HG03103 (cell line): ENCODE results near the gene STX1A.
A peak's percentile ranks its signal among the peaks of the same experiment; 100 is the strongest.

ENCODE experiments used
- ATAC-seq: cut with Tn5 transposase; IDR thresholded peaks from one replicate; pipeline ENCODE4 v1.9.1; 2021; ENCODE audit warnings: low read depth; ENCODE audit not compliant: unreplicated experiment

Gene STX1A

DNA sequence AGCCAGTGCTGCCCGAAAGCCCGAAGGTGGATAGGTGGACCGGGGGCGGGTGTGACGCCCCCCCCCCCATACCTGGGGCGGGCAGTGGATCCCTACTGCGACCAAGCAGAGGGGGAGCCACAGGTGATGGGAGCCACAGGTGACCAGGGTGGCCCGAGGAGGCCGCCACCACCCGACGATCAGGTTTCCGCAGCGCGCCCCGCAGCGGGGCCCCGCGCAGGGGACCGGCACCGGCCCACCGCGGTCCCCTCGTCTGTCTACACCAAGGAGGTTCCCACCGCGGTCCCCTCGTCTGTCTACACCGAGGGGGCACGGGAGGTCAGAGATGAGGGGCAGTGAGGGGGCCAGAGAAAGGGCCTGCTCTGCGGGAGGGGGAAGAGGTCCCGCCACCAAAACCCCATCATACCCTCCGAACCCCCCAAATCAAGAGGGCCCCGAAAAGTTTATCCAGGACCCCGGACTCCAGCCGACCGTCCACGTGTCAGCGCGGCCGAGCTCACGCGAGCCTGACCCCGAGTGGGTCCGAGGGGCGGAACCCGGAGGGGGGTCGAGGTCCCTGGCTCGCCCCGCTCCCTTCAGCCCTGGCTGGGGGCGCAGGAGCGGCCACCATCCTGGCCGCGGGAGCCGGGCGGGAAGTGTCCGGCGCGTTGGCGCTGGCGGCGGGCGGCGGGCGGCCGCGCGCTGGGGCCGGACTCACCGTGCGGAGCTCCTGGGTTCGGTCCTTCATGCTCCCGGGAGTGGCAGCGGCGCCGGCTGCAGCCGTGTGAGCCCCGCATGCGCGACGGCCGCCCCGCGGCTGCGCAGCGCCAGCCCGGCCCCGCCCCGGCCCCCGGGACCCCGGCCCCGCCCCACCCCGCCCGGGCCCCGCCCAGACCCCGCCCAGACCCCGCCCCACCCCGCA, at the start of gene STX1A:
Gene STX1A, minus strand, starts transcription at position 765 of the 901 bp plus-strand sequence. Its CDS starts 38 bp downstream, at position 727.
- ATAC-seq, result peak; percentile 54

DNA sequence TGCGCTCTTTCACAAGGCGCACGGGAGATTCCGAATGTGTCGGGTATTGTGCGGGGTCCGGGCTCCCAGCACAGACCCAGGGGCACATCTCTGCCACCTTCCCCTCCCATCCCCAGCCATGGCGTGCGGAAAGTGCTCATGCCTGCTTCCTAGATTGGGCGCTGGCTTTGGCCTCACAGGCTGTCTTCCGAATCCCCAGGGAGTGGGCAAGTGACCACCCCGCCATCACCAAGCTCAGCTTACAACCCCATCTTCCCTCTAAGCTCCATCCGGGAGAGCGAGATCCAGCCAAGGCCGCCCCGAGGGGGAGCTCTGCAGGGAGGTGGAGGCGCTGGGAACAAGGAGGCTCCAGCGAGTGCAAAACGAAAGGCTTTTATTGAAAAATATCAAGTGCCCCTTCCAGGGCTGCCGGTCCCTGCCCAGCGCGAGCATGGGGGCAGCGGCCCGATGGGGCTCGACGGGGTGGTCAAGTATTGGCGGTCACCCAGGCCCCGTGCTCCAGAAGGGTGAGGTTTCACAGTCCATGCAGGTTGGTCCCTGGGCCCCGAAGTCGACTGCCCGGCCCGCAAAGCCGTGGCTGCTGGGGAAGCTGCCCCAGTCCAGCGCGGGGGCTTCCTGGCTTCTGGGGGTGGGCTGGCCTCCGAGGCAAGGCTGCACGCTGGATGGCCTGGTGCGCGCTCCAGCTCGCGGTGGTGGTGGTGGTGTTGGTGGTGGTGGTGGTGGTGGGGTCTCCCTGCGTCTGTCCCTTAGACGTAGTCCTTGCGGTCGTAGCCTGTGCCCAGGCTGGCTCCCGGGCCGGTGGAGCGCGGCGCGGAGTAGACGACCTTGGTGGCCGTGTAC, 49.4 kb upstream of the STX1A start:
- ATAC-seq, result no peak

DNA sequence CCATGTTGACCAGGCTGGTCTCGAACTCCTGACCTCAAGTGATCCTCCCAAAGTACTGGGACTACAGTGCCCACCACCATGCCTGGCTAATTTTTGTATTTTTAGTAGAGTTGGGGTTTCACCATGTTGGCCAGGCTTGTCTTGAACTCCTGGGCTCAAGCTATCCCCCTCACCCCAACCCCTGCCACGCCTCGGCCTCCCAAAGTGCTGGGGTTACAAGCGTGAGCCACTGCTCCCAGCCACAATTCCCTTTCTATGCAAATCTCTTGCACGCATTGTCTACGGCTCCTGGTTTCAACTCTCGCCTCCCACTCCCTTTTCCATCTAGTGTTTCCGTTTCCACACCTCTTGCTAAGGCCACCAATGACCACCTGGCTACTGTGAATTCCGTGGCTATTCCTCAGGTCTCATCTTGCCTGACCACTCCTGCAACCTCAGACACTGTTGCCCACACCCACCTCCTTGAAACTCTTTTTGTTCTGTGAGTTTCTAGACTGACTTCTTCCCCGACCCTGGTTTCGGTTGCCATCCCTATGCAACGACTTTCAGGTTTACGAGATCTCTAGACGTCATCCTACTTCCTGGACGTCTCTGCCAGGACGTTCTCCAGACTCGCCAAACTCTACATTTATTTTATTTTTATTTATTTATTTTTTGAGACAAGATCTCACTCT, 47.2 kb upstream of the STX1A start:
- ATAC-seq, result no peak

DNA sequence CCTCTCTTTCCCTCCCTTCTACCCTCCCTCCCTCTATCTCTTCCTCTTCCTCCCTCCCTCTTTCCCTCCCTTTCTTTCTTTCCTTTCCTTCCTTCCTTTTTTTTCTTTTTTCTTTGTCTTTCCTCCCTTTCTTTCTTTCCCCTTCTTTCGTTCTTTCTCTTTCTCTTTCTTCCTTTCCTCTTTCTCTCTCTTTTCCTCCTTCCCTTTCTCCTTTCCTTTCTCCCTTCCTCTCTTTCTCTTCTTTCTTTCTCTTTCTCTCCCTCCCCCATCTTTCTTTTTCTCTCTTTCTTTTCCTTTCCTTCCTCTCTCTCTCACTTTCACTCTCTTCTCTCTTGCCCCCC, 43.2 kb upstream of the STX1A start:
- no peak for ATAC-seq

DNA sequence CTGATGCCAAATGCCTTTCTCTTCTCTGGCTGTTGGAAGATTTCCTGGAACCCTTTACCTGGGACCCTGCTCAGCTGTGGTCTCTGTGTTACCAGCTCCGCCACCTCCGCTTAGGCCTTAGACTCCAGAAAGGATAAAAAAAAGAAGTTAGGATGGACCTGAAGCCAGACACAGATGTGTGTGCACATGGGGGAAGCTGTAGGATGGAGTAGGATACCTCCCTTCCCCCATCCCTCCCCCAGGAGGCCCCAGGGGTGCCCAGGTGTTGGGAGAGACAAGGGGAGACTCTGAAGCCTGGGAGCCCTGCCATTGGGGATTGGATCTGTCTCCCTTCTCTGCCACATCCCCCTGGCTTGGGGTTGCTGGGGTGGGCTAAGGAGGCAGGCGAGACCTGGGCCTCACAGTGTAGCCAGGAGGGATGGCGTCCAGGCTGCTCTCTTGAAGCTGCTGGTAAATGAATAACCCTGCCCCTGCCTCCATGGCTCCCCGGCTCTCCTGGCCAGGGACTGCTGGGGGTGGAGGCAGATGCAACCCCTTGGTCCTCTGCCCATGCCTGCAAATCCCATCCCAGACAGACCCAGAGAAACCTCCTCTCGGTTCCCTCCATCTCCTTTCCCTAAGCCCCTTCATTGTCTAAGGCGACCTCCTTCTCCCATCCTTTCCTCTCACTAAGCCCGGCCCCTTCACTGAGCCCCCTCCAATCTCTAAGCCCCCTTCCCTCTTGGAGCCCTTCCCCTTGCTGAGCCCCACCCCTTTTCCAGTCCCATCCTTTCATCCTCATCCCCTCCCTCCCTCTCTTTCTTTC, 42.6 kb upstream of the STX1A start:
- no peak for ATAC-seq

DNA sequence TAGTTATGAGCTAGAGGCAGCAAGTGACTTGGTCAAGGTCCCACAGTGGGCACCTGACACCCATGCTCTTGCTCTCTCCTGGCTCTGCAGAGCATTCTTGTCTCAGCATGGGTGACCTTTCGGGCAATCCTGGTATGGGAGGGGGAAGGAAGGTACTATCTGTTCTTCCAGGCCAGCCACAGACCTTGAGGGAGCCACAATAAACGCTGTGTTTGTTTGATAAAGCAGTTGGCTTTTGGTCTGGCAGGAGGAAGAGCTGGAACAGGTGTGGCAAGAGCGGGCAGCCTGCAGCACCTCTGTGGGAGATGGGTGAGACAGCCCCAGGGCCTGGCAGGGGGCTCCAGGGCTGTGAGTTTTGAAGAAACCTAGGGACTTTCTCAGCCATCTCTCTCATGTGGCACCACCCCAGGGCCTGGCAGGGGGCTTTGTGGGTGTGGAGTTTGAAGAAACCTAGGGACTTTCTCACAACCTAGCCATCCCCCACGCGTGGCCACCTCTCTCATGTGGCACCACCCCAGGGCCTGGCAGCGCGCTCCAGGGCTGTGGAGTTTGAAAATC, 39.2 kb upstream of the STX1A start:
- ATAC-seq, result no peak

DNA sequence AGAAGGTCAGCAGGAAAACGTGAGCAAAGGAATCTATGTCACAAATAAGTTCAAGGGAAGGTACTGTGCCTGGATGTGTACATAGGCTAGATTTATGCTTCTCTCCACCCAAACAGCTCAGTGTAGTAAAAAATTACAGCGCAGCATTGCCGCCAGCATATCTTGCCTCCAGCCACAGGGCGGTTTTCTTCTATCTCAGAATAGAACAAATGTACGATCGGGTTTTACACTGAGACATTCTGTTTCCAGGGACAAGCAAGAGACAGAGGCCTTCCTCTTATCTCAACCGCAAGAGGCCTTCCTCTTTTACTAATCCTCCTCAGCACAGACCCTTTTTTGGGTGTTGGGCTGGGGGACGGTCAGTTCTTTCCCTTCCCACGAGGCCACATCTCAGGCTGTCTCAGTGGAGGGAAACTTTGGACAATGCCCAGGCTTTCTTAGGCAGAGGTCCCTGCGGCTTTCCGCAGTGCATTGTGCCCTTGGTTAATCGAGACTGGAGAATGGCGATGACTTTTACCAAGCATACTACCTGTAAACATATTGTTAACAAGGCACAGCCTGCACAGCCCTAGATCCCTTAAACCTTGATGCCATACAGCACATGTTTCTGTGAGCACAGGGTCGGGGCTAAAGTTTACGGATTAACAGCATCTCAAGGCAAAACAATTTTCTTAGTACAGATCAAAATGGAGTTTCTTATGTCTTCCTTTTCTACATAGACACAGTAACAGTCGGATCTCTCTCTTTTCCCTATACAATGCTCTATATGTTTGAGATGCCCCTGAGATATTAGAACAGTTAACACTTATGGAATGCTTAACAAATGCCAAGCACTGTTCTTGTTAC, 30.7 kb upstream of the STX1A start:
- ATAC-seq, result no peak

DNA sequence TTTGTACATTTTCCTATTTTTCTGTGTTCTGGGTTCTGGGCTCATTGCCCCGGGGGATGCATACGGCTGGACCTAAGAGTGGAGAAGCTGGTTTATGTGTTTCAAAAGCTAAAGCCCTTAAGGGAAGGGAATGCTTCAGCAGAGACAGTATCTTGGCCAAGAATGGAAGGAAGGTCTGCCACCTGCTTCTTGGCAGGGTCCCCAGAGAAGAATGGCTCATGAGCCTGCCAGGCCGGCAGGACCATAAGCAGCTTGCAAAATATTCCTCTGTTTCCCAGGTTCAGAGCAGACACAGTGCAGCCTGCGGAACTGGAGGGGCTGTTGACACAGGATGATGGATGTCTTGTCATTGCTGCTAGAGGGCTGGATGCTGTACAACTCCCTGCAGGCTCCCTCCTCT, 26.9 kb upstream of the STX1A start:
- ATAC-seq, result no peak

DNA sequence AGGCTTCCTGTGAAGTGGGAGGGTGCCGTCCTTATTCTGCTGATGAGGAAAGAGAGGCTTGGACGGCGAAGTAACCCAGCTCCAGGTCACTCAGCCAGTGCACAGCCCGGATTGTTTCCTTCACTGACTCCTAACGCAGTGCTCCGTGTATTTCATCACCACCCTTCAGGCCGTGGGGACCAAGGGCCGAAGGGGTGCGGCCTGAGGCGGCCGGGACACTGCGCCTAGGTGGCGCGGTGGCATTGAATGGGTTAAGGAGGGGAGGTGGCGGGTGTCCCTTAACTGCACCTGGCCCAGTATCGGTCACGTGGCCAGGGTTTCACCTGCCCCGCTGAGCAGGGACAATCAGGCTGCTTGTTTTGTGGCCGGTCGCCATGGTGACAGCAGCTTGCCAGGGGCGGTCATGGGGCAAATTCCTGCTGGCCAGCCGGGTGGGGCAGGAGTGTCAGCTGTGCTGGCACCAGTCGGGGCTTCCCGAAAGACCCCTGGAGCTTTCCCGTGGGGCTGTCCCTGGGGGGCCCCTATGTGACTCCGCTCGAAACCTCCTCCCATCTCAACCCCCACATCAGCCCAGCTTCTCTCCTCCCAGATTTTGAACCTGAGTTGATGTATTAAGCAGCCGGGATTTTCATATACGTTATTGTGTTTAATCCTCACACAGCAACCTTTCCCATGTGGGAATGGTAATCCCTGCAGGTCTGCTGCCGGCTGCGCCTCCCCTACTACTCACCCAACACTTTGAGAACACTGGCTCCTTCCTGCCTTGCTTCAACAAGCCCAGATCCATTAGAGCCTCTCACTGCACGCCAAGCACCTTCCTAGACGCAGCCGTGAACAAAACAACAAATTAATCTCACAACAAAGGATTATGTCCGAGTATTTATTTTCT, 23.5 kb upstream of the STX1A start:
- no peak for ATAC-seq

DNA sequence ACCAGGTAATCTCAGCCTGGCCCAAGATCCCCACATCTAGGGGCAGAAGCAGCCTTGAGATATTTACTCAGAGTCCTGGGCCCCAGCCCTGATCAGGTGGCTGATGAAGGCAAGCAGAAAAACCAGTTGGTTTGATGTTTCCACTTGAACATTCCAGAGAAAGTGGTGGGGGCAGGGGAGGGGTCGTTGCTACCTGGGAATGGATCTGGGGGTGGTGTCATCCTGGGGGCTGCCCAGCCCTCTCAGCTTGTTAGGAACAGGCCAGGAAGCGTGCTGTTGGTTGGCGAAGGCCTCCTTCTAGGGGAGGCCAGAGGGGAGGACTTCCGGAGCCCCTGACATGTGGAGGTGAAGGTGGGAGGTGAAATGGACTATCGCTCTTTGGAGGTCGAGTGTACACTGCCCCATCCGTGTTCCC, 22.9 kb upstream of the STX1A start:
- no peak for ATAC-seq

DNA sequence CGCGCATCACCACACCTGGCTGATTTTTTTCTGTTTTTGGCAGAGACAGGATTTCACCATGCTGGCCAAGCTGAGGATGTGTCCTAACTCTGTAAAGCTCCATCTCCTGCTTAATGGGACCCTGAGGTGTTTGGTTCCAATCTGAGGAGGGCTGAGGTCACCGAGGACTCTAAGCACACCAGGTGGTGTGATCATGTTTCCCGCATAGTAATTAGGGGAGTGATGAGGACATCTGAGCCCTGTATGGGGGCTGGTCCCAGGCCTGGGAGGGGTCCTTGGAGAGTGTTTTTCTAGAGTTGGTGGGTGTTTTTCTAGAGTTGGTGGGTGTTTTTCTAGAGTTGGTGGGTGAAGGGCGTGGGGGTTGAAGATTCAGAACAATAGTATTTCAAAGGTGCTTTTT, 22.1 kb upstream of the STX1A start:
- no peak for ATAC-seq

DNA sequence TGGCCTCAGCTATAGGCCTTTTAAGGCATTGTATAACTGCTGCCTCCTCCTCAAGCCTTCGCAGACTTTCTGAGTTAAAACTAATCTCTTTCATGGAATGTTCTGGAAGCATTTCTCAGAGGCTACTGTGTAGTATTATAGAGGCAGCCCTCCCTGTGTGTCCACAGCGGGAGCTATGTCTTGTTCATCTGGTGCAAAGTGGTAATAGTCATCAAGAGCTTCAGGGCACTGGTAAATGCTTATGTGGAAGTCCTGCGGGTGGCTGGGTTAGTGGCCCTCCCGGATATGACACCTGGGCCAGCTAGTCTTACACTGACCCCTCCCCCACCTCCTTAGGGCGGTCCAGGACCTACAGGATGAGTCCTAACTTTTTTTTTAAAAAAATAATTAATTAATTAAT, 21.3 kb upstream of the STX1A start:
- no peak for ATAC-seq

DNA sequence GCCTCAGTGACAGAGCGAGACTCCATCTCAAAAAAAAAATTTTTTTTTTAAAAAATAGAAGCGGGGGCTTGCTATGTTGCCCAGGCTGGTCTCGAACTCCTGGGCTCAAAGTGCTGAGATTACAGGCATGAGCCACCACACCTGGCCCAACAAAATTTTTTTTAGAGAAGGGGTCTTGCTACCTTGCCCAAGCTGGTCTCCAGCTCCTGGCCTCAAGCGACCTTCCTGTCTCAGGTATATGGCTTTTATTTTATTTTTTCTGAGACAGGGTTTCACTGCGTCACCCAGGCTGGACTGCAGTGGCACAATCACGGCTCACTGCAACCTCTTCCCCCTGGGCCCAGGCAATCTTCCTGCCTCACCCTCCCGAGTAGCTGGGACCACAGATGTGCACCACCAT, 20.7 kb upstream of the STX1A start:
- no peak for ATAC-seq

DNA sequence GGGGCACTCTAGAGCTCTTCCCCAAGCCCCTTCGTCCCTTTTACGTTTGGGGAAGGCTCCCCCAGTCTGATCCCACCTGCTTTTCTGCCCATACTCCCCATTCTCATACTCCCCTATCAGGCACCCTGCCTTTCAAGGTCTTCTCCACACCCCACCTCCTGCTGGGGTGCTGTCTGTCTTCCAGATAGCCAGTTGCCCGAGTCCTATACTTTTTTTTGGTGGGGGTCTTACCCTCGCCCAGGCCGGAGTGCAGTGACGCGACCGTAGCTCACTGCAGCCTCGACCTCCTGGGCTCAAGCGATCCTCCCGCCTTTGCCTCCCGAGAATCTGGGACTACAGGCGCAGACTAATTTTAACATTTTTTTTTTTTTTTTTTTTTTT, 19.9 kb upstream of the STX1A start:
- ATAC-seq, result no peak

DNA sequence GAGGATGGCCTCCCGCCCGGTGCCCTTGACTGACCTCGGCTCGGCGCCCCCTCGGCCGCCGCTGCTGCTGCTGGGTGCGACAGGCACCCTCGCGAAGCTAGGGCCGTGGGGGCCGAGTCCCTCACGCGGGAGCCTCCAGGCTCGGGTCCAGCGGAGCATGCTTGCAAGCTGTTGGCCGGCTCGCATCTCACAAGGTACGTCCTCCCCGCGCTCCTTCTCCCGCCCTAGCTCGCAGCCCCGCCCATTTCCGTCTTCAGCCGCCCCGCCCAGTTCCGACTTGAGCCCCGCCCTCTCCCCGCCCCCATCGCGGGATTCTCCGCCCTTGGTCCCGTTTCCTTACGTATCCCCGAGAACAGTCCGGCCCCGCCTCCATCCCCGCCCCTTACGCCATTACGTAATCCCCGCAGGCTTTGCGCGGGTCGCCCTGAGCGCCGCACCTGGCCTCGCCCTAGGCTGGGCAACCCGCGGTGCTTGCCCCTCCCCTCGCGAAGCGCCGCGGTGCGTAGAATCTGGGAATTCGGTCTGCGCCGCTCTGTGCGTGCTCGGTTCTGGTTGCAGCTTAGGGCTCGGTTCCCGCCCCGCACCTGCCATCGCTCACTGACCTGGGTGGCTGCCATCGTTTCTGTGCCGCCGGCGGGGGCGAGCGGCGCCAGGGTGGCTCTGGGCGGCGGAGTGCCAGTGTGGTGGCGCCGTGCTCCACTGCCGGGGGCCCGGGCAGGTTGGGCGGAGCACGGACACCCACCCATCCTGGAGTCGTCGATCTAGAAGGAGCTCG, 19.3 kb upstream of the STX1A start, which contains the start of gene ABHD11:
Gene ABHD11, minus strand, starts transcription at position 191 of the 775 bp plus-strand sequence. Its CDS starts 32 bp downstream, at position 159.
- peak; percentile 83 for ATAC-seq

DNA sequence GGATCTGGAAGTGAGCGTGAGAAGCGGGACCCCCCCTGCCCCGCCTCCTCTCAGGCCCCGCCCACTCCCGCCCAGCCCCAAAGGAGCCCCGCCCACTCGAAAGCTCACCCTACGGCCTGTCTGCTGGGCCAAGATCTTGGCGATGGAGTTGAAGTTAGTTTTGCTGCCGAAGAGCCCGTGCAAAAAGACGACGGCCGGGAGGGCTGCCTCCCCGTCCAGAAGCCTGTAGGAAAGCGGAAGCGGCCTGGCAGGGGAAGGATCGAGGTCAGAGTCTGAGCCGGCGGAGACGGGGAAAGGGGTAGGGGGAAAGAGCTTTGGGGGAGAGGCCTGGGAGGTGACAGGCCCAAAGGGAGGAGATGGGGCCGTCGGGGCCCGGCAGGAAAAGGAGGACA, 18.7 kb upstream of the STX1A start:
- ATAC-seq, result no peak

DNA sequence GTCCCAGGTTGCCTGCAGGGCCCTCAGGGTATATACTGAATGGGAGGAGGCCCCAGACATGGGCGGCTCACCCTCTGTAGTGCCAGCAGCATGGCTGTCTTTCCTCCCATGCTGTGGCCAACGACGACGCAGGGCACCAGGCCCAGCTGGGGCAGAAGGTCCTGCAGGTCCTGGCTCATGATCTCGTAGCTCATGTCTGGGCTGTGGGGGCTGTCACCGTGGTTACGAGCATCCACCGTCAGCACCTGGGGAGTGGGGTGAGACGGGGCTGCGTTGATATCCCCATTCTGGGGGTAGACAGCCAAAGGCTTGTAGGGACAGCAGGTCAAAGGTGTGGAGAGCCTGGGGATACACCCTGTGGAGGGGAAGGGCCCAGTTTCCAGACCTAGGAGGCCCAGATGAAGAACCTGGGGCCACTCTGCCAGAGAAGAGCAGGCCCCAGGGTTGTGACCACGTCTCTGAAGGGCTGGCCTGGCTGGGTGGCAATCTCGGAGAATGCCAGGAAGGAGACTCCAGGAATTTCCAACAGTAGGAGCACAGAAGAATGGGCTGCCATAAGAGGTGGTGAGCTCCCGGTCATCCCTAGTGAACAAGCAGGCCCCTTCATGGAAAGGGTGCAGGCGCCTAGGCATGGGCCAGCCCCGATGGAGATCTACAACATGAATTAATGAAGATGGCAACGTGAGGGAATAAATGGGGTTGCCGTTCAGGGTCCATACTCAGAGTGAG, 18.2 kb upstream of the STX1A start:
- no peak for ATAC-seq
